NCI-H2107 treated with DMSO at 0.1 percent for 48 hours (cell line): Measurements from ENCODE around the gene SMIM45.
"Not testable (repeated sequence)": the region's sequence is repeated elsewhere in the genome, so short reads cannot be mapped to it uniquely, and the experiment has no call there.

Source experiments
- DNase-seq: peaks from one replicate; lab custom pipeline; 2025; ENCODE audit not compliant: unreplicated experiment; lab: John Stamatoyannopoulos, UW

SMIM45 gene

DNA sequence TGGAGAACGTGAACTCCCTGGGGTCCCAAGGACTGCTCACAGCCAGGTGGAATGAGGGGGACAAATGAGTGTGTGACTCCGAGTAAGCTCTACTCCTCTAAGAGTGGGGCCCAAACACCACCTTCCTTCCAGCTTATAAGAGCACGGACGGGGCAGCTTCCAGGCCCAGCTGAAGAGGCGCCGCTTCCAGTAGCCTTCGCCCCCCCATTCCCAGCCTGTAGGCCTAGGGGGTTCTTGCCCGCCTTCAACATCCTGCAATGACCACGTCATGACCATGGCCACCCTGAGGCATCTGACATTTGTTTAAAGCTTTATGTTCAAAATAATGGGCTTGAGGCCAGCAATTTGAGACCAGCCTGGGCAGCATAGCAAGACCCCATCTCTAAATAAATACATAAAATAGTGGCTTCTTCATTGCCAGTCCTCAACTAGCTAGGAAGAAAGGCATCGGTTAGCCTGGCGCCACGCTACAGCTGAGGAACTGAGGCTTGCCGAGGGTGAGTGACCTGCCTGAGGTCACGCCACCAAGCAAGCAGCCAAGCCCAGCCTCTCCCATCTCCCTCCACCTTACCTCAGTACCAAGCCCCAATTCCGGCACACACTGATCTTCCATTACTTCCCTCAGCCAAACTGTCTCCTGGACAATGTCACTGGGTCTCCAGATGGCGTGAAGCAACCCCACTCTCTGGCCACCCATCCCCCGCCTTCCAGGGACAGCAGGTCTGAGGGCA is 17.5 kb upstream of the SMIM45 start:
- DNase-seq = no peak

DNA sequence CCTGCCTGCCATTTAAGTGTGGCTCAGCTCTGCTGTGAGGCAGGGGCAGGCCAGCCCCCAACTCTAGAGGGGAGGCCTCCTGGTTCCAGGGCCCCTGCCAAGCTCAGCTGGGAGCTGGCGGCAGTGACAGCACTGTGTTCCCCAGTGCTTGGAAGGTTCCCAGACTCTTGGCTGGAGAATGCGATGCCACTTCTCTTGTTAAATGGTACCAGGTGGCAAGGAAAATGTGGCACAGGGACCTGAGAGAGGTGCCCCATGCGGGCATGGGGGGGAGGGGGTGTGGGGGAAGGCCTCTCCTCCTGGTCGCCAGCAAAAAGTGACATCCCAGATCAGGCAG is 17.0 kb upstream of the SMIM45 start:
- no peak for DNase-seq

DNA sequence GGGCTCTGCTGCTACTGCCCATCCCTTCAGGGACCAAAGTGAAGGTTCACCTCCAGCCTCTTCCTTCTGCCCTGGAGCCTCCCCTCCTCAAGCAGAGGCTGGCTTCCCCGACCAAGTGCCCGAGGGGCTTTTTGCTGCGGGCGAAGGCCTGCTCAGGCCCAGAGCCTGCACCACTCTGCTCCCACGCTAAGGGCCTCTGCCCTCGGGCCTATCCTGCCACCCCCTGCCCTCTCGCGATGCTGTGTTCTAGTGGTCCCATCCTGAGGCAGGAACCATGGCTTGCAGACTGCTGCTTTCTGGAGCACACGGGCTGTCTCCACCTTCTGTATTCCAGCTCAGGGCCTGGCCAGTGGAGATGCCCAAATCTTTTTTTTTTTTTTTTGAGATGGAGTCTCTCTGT is 16.4 kb upstream of the SMIM45 start:
- no peak for DNase-seq

DNA sequence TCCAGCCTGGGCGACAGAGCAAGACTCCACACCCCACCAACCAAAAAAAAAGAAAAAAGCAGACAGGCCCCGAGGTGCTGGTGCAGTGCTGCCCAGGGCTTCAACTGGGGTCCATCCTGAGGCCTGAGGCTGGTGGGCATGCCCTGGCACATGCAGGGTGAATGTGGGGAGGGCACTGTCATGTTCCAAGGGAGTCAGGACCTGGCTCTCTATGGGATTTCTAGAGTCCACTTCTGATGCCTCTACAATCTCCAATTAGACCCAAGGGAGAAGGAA is 15.1 kb upstream of the SMIM45 start:
- no peak for DNase-seq

DNA sequence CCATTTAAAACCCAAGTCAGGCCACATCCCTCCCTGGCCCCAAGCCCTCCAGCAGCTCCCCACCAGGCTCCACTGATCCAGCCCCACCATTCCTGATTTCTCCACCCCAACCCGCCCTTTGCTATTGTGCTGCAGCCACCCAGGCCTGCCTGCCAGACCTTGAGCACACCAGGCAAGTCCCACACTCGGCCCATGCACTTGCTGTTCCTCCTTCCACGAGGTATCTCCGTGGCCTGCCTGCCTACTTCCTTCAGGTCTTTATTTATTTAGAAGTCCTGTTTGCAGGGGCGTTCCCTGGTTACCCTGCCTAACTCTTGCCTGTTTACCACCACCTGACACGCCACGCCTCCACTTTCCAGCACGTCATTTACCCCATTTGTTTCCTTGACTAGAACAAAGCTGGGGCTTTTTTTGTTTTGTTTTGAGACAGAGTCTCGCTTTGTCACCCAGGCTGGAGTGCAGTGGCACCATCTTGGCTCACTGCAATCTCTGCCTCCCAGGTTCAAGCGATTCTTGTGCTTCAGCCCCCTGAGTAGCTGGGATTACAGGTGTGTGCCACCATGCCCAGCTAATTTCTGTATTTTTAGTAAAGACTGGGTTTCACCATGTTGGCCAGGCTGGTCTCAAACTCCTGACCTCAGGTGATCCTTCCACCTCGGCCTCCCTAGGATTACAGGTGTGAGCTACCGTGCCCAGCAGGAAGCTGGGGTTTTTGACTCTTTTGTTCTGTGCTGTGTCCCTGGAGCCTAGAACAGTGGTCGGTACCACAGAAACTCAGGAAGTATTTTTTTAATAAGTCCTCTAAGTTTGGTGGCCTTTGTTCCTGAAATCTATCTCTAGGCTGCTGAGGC is 11.7 kb upstream of the SMIM45 start:
- DNase-seq = peak; percentile 42

GRCh38 chr22:41940832-41941765 is 10.9 kb upstream of the SMIM45 start:
- DNase-seq = no peak

GRCh38 chr22:41943661-41944209 is 8.2 kb upstream of the SMIM45 start:
- no peak for DNase-seq

DNA sequence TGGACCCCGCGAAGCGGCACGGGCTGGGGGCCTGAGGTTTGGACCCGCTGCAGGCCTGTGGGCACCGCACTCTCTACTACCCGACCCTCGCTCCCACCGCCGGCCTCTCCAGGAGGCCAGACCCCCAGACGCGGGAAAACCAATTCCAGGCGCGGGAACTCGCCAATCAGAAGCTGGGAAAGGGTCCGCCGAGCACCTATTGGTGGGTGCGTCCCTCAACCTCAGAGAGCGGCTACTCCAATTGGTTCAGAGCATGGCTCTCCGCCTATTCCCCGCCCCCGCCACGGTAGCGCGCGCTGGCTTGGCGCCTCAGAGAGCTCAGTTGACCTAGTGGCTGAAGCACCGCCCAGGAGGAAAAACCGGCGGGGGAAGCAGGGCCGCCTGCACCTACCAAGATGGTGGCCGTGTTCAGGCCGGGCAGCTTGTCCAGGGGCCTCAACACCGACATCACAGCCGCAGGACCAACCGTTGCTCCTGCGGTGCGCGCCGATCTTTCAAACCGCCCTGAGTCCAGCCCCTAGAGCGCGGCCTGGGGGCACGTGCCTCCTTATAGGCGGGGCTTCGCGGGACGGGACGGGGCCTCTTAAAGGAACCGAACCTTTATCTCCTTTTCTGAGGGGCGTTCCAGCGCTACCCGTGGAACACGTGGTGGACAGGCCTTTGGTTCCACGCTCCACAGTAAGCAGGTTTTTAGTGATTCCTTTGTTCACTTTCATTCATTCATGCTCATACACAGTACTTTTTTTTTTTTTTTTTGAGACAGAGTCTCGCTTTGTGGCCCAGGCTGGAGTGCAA is 5.1 kb upstream of the SMIM45 start, which contains the start of gene CENPM:
Gene CENPM (minus strand): TSS at position 524 of the 795 bp plus-strand sequence. CDS start 76 bp downstream, at position 448.
- DNase-seq = peak; percentile 66

DNA sequence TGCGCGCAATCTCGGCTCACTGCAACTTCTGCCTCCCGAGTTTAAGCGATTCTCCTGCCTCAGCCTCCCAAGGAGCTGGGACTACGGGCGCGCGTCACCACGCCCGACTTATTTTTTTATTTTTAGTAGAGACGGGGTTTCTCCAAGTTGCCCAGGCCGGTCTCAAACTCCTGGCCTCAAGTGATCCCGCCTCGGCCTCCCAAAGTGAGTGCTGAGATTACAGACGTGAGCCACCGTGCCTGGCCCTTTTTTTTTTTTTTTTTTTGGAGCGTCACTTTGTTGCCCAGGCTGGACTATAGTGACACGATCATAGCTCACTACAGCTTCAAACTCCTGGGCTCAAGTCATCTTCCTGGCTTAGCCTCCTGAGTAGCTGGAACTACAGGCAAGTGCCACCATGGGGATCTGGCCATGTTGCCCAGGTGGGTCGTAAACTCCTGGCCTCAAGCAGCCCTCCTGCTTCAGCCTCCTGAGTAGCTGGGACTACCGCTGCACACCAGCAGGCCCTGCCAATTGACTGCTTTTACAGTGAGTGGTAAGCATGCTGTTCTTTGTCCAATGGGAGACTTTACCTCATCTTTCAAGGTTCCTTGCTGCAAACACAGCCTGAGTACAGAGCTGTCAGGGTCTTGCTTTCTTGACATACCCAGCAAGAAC is 4.4 kb upstream of the SMIM45 start:
- DNase-seq = no peak

GRCh38 chr22:41948142-41948541 is 3.8 kb upstream of the SMIM45 start:
- DNase-seq = no peak

- DNase-seq = not testable (repeated sequence)
Measured at GRCh38 chr22:41948928-41949296, 3.0 kb upstream of the SMIM45 start.

GRCh38 chr22:41949297-41949965 is 2.5 kb upstream of the SMIM45 start:
- peak; percentile 65 for DNase-seq

GRCh38 chr22:41952713-41953112 is 763 bp downstream of the SMIM45 start:
- no peak for DNase-seq

GRCh38 chr22:41957941-41958556 is 6.1 kb downstream of the SMIM45 start:
- DNase-seq = no peak

- DNase-seq = no peak
Measured at GRCh38 chr22:41963453-41964111, 11.6 kb downstream of the SMIM45 start.

DNA sequence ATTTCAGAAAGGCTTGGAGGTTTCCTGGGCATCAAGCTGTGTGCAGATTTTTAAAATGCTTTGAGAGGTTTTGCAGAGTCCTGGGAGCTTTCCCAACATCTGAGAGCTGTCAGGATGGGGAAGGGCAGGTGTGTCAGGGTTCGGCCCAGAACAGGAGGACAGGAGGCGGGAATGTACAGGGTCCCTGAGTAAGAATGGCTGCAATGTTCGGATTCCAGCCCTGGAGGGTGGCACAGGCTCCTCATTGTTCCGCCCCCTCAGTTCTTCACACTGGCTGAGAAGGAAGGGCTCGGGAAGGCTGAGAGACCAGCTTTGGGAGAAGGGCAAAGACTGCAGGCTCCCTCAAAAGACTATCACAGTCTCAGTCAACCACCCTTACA is 12.2 kb downstream of the SMIM45 start:
- no peak for DNase-seq

DNA sequence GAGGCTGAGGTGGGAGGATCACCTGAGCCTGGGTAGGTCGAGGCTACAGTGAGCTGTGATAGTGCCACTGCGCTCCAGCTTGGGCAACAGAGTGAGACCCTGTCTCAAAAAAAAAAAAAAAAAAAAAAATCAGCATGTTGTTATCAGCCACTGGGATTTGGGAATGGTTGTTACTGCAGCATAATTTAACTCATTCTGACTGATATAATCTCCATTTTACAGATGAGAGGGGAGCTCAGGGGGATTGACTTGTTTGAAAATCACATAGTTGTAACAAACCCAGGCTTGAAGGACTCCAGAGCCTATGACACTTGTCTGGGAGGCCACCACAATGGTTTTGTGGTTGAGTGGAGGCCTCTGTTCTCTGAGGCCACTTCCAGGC is 14.3 kb downstream of the SMIM45 start:
- DNase-seq = no peak

- DNase-seq = peak; percentile 7
Measured at GRCh38 chr22:41966607-41967240, 14.8 kb downstream of the SMIM45 start.
